Measurements from ENCODE around the gene CFDP1. TPM values are rescaled to one million over a fixed set of nuclear protein-coding genes. Genes with fewer than 3 reads are reported as not detected.
"Not testable (repeated sequence)": the region's sequence is repeated elsewhere in the genome, so short reads cannot be mapped to it uniquely, and the experiment has no call there.

Gene CFDP1
- total and polyA plus RNA-seq, 11 donors, result 17.7 to 60.6 (median 25.3) TPM

DNA sequence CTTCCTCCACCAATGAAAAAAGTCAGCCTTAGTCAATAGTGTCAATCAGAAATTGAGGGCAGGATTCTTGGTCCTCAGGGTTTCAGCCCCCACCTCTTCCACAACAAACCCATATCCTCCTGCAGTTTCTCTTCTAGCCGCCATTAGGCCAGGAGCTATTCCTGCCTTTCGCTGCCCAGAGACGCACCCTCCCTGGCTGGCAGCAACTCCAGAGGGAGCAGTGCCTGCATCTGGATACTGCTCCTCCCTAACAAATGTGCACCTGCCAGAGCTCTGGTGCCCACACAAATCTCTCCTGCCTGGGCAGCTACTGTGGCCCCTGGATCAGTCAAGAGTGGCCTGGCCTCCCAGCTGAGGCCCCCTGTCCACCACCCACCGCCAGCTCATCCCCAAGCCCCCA lies 23.2 kb upstream of the CFDP1 start:
- intact Hi-C loops (cut with DNase I); H3K27me3 ChIP-seq; H3K36me3 ChIP-seq; H3K4me3 ChIP-seq; DNase-seq; H3K9me3 ChIP-seq: not testable (repeated sequence)
- WGBS, 4 donors, result 55 to 73% (median 64%) methylated on average over 4 of the region's 4 CpGs
- H3K4me1 ChIP-seq, result peaks cover 0 to 58% (median 24%) of the 10 kb centered on the region in 12 donors
- peak overlapping the region in 4 of 12 donors; percentile 5 to 42 (median 21) for H3K27ac ChIP-seq
- TF ChIP-seq CTCF (IDR thresholded peaks at IDR 0.05), result peak in 2 of 12 donors; percentile 8 to 10
- peak; percentile 65 to 75 (median 68) for ATAC-seq

DNA sequence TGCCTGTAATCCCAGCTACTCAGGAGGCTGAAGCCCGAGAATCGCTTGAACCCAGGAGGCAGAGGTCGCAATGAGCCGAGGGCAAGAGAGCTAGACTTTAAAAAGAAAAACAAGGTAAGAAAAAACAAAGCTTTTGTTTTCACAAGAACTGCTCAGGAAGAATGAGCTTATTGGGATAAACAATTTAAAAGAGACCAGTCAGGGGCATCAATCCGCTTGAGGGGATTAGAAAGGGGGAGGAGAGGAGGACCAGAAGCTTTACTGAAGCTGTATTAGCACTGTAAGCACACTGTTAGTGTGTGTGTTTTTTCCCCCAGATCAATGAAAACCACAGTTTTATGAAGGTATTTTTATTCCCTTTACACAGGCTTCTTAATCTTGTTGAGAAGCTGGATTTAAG lies 22.4 kb upstream of the CFDP1 start:
- DNase-seq, result no peak
- H3K4me3 ChIP-seq, result no peak overlapping the region

GRCh38 chr16:75452464-75453190 lies 19.3 kb upstream of the CFDP1 start:
- no peak overlapping the region for H3K4me3 ChIP-seq
- WGBS, 4 donors, result 75 to 81% (median 79%) methylated on average over 12 of the region's 12 CpGs
- H3K4me1 ChIP-seq, result peaks cover 0 to 49% (median 18%) of the 10 kb centered on the region in 12 donors
- TF ChIP-seq POLR2A (IDR thresholded peaks at IDR 0.05) (no peak), CTCF (IDR thresholded peaks at IDR 0.05) (no peak)
- intact Hi-C loops (cut with DNase I), result no loop called here
- peak in 3 of 4 donors; percentile 61 to 69 (median 62) for ATAC-seq
- no peaks in the 10 kb centered on the region for H3K27me3 ChIP-seq
- no peak for DNase-seq
- peak overlapping the region in 5 of 12 donors; percentile 29 to 58 (median 34) for H3K27ac ChIP-seq
- no peaks in the 10 kb centered on the region for H3K9me3 ChIP-seq
- peaks cover 0 to 41% (median 20%) of the 10 kb centered on the region in 9 donors for H3K36me3 ChIP-seq

More for the DNA sequence above, 22.4 kb upstream of the CFDP1 start:
- no peaks in the 10 kb centered on the region for H3K27me3 ChIP-seq
- peak overlapping the region in 1 of 12 donors; percentile 42 for H3K27ac ChIP-seq
- no peaks in the 10 kb centered on the region for H3K9me3 ChIP-seq
- 69 to 93% (median 84%) methylated on average over 5 of the region's 5 CpGs for WGBS, 4 donors
- intact Hi-C loops (cut with DNase I), result no loop called here
- peaks cover 0 to 53% (median 19%) of the 10 kb centered on the region in 12 donors for H3K4me1 ChIP-seq
- ATAC-seq, result no peak
- TF ChIP-seq CTCF (IDR thresholded peaks at IDR 0.05) (no peak), POLR2A (IDR thresholded peaks at IDR 0.05) (no peak)
- peaks cover 0 to 11% (median 8%) of the 10 kb centered on the region in 9 donors for H3K36me3 ChIP-seq

GRCh38 chr16:75446416-75446815 lies 13.1 kb upstream of the CFDP1 start:
- Histone ChIP-seq H3K27me3 (no peaks in the 10 kb centered on the region), H3K4me1 (peaks cover 0 to 6% (median 0%) of the 10 kb centered on the region in 12 donors), H3K36me3 (peaks cover 0 to 55% (median 42%) of the 10 kb centered on the region in 9 donors), H3K27ac (no peak overlapping the region), H3K4me3 (no peak overlapping the region), H3K9me3 (no peaks in the 10 kb centered on the region)
- TF ChIP-seq POLR2A (IDR thresholded peaks at IDR 0.05), result no peak
- no peak for TF ChIP-seq CTCF (IDR thresholded peaks at IDR 0.05)
- no peak for ATAC-seq
- no peak for DNase-seq
- intact Hi-C loops (cut with DNase I), result no loop called here

Data from heart left ventricle (tissue), 16 donors.